ENCODE measurements around the gene MAN2B1.
"Not testable (repeated sequence)": the region's sequence is repeated elsewhere in the genome, so short reads cannot be mapped to it uniquely, and the experiment has no call there.

MAN2B1 gene

DNA sequence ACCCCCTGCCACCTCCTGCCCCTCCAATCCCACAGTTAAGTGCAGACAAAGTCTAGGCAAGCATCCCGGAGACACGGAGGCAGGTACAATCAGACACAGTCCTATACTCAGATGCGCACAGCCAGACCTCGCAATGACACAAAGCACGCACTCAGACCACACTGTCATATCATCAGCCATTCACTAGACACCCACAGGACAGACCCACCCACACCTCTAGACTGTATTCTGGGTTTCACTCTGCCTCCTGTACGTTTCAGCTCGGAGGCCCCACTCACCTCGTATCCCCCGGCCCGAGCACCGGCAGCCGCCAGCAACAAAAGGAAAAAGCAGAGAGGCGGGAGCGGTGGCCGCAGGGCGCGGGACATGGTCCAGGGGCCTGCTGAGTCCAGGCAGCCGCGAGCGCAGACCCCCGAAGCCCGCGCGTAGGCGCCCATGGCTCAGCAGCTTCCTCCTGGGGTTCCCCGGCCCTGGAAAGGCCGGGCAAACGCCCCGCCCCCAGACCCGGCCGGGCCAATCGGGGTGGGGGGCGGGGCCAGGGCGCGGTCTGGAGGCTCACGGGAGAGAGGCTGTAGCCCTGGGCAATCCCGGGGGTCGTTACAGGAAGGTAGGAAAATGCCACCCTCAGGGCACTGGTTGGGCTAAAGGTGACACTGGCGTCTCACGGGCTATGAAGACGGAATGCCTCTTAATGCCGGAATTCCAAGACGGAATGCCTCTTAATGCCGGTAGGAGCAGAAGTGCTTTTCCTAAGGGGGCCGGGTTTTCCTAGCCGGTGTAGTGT, at the start of gene MAN2B1, which contains the start of gene WDR83:
Gene MAN2B1 (minus strand): TSS at position 478 of the 784 bp plus-strand sequence. CDS start 41 bp downstream, at position 437.
Gene WDR83 (plus strand): TSS at position 543 of the 784 bp plus-strand sequence. CDS start 2,984 bp downstream, outside the sequence.
- Mint-ChIP-seq H3K4me1 (peaks cover 55% of the 10 kb centered on the region), H3K36me3 (peaks cover 35% of the 10 kb centered on the region), H3K27me3 (no peaks in the 10 kb centered on the region), H3K9me3 (no peaks in the 10 kb centered on the region), H3K4me3 (peak within 1 kb of the TSS; percentile 90), H3K27ac (peak within 1 kb of the TSS; percentile 97)
- ATAC-seq, result peak; percentile 83

DNA sequence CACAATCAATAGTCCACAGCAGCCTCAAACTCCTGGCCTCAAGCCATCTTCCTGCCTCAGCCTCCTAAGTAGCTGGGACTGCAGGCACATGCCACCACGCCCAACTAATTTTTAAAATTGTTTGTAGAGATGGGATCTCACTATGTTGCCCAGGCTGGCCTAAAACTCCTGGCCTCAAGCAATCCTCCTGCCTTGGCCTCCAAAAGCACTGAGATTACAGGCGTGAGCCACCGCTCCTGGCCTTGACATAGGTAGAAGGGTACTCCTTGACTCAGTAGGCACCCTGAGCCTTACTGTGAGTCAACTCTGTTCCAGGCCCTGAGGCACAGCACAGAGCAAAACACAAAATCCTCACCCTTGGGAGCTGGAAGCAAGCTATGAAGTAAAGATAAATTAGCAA, 49.4 kb upstream of the MAN2B1 start:
- Mint-ChIP-seq H3K36me3 (peaks cover 45% of the 10 kb centered on the region), H3K9me3 (no peaks in the 10 kb centered on the region), H3K27ac (no peak overlapping the region), H3K27me3 (no peaks in the 10 kb centered on the region), H3K4me1 (peaks cover 26% of the 10 kb centered on the region), H3K4me3 (no peak overlapping the region)
- no peak for ATAC-seq

DNA sequence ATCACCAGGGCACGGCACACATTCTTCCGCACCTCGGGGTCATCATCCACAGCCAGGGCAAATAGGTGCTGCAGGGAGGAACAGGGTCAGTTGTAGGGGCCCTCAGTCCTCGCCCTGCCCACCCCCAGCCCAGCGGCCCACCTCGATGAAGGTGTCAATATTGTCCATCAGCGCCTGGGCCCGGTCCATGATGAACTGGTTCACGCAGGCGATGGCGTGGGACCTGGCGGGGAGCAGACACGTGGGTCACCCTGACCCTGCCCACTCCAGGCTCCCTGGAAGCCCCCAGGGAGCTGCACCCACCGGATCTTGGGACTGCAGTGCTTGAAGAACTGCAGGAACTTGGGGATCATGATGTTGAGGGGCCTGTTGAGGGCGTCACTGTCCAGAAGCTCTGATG, 48.6 kb upstream of the MAN2B1 start:
- no peak overlapping the region for H3K4me3 Mint-ChIP-seq
- no peaks in the 10 kb centered on the region for H3K27me3 Mint-ChIP-seq
- peaks cover 18% of the 10 kb centered on the region for H3K4me1 Mint-ChIP-seq
- H3K9me3 Mint-ChIP-seq, result no peaks in the 10 kb centered on the region
- peaks cover 48% of the 10 kb centered on the region for H3K36me3 Mint-ChIP-seq
- no peak overlapping the region for H3K27ac Mint-ChIP-seq
- ATAC-seq, result no peak

DNA sequence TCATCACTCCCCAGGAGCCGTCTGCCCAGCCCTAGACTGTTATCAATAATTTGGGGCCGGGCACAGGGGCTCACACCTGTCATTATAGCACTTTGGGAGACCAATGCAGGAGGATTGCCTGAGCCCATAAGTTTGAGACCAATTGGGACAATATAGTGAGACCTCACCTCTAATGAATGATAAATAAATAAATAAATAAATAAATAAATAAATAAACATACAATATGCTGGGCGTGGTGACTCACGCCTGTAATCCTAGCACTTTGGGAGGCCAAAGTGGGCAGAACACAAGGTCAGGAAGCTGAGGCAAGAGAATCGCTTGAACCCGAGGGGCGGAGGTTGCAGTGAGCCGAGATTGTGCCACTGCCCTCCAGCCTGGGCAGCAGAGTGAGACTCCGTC, 46.8 kb upstream of the MAN2B1 start:
- H3K9me3 Mint-ChIP-seq, H3K4me3 Mint-ChIP-seq, ATAC-seq, H3K27me3 Mint-ChIP-seq, H3K4me1 Mint-ChIP-seq, H3K27ac Mint-ChIP-seq: not testable (repeated sequence)
- H3K36me3 Mint-ChIP-seq, result peaks cover 42% of the 10 kb centered on the region

DNA sequence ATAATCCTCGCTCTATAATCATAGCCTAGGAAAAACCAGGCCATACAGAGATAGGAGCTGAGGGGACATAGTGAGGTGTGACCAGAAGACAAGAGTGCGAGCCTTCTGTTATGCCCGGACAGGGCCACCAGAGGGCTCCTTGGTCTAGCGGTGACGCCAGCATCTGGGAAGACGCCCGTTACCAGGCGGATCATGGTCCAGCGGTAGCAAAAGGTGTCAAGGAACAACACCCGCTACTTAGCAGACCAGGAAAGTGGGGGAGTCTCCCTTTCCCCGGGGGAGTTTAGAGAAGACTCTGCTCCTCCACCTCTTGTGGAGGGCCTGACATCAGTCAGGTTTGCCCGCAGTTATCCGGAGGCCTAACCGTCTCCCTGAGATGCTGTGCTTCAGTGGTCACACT, 45.5 kb upstream of the MAN2B1 start:
- not testable (repeated sequence) for H3K27ac Mint-ChIP-seq, H3K9me3 Mint-ChIP-seq, H3K27me3 Mint-ChIP-seq, H3K4me1 Mint-ChIP-seq, H3K4me3 Mint-ChIP-seq, ATAC-seq
- peaks cover 42% of the 10 kb centered on the region for H3K36me3 Mint-ChIP-seq

DNA sequence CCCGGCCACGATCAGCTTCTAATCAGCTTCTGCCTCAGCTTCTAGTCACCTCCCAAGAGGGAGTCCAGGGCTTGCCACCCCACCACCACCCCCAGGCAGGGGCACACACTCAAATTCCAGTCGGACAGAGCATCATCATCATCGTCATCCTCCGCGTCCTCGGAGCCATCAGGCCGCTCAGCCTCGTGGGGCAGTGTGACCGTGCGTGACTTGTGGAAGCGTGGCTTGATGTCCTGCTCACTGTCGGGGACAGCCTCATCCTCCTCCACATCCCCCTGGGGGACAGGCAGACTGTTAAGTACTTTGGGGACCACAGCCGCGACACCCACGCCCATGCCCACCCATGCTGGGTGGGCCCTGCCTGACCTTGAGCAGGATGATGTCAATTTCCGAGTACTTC, 44.6 kb upstream of the MAN2B1 start:
- no peaks in the 10 kb centered on the region for H3K9me3 Mint-ChIP-seq
- ATAC-seq, result no peak
- peaks cover 39% of the 10 kb centered on the region for H3K36me3 Mint-ChIP-seq
- H3K4me3 Mint-ChIP-seq, result no peak overlapping the region
- H3K27me3 Mint-ChIP-seq, result no peaks in the 10 kb centered on the region
- H3K27ac Mint-ChIP-seq, result no peak overlapping the region
- peaks cover 7% of the 10 kb centered on the region for H3K4me1 Mint-ChIP-seq

DNA sequence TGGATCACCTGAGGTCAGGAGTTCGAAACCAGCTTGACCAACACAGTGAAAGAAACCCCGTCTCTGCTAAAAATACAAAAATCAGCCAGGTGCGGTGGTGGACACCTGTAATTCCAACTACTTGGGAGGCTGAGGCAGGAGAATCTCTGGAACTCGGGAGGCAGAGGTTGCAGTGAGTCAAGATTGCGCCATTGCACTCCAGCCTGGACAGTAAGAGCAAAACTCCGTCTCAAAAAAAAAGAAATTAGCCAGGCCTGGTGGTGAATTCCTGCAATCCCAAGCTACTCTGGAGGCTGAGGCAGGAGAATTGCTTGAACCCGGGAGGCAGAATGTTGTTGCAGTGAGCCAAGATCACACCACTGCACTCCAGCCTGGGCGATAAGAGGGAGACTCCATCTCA, 42.1 kb upstream of the MAN2B1 start:
- Mint-ChIP-seq H3K27ac (no peak overlapping the region), H3K4me3 (no peak overlapping the region), H3K9me3 (no peaks in the 10 kb centered on the region), H3K4me1 (peaks cover 7% of the 10 kb centered on the region), H3K36me3 (peaks cover 50% of the 10 kb centered on the region), H3K27me3 (no peaks in the 10 kb centered on the region)
- ATAC-seq, result no peak

DNA sequence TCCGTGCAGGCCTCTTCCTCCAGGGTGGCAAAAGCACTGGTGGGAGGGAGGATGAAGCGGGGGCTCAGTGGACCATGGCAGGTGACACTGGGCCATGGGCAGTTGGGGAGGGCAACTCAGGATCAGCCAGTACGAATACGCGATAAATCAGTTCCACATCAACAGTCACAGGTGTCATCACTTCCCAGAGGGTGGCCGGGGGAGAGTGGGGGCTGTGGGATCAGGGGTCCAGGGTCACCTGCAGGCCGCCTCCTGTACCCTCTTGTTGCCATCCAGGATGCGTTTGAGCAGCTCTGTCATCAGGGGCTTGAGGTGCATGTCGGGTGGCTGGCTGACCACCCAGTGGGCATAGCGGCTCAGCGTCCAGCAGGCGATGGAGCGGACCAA, 39.8 kb upstream of the MAN2B1 start:
- no peaks in the 10 kb centered on the region for H3K27me3 Mint-ChIP-seq
- H3K36me3 Mint-ChIP-seq, result peaks cover 53% of the 10 kb centered on the region
- H3K9me3 Mint-ChIP-seq, result no peaks in the 10 kb centered on the region
- no peak for ATAC-seq
- no peaks in the 10 kb centered on the region for H3K4me1 Mint-ChIP-seq
- no peak overlapping the region for H3K27ac Mint-ChIP-seq
- no peak overlapping the region for H3K4me3 Mint-ChIP-seq

DNA sequence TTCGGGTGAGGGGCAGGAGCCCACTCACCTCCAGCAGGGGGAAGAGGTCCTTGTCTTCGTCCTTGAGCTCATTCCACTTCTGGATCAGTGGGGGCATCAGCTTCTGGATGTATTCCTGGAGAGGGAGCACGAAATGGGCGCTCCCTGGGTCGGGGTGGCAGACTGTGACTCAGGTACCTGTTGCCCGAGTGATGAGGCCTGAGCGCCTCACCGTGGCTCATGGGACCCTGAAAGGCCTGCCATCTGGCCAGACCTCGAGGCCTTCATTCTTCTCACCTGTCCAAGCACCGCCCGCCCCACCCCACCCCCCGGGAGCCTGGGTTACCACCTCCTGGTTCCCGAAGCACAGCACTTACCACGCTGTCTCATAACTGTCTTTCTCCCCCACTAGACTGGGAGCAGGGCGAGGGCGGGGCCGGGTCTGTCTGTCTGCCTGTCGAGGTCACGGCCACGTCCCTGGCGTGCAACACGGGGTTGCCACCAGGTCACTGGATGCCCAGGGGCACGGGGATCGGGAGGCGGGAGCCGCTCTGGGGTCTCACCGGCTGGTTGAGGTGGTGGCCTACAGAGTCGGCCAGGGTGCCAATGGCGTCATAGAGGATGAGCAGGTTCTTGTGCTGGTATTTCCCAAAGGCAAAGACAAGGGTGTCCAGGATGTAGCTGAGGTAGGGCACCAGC, 39.3 kb upstream of the MAN2B1 start:
- H3K27ac Mint-ChIP-seq, result no peak overlapping the region
- peaks cover 53% of the 10 kb centered on the region for H3K36me3 Mint-ChIP-seq
- no peaks in the 10 kb centered on the region for H3K27me3 Mint-ChIP-seq
- H3K9me3 Mint-ChIP-seq, result no peaks in the 10 kb centered on the region
- ATAC-seq, result no peak
- no peak overlapping the region for H3K4me3 Mint-ChIP-seq
- no peaks in the 10 kb centered on the region for H3K4me1 Mint-ChIP-seq

DNA sequence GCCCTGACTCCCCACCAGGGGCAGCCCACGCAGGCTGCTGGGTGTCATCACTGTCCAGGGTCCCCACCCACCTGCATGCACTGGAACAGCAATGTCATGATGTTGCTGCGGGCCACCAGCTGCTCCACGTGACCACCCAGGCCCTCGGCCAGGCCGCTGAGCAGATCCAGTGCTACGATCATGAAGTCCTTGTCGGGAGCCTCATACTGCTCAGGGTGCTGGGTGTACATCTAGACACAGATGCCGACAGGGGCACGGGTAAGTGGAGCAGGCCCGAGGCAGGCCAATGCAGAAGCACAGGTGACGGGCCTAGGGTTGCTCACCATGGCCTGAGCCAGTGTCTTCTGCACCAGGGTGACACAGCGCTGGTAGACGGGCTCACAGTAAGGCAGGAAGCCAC, 38.6 kb upstream of the MAN2B1 start:
- Mint-ChIP-seq H3K9me3 (no peaks in the 10 kb centered on the region), H3K27me3 (no peaks in the 10 kb centered on the region), H3K4me1 (no peaks in the 10 kb centered on the region), H3K4me3 (no peak overlapping the region), H3K36me3 (peaks cover 49% of the 10 kb centered on the region), H3K27ac (no peak overlapping the region)
- ATAC-seq, result no peak

DNA sequence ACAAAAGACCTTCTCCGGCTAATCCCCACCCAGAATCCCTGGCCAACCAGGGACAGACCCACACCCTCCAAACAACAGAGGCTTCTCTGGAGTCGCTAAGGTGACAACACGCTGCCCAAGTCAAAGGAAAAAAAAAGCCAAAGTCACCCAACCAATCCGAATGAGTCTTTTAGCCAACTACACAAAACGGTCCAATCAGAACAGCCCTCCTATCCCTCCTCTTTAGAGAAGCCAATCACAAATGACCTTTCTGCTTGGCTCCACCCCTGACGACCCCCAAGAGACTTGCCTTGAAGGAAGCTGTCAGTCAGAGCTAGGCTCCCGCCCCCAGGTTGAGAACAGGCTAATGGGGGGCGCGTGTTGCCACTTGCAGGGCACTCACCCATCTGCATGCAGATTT, 36.5 kb upstream of the MAN2B1 start:
- Mint-ChIP-seq H3K4me1 (no peaks in the 10 kb centered on the region), H3K27ac (no peak overlapping the region), H3K27me3 (no peaks in the 10 kb centered on the region), H3K36me3 (peaks cover 55% of the 10 kb centered on the region), H3K9me3 (no peaks in the 10 kb centered on the region), H3K4me3 (no peak overlapping the region)
- no peak for ATAC-seq

DNA sequence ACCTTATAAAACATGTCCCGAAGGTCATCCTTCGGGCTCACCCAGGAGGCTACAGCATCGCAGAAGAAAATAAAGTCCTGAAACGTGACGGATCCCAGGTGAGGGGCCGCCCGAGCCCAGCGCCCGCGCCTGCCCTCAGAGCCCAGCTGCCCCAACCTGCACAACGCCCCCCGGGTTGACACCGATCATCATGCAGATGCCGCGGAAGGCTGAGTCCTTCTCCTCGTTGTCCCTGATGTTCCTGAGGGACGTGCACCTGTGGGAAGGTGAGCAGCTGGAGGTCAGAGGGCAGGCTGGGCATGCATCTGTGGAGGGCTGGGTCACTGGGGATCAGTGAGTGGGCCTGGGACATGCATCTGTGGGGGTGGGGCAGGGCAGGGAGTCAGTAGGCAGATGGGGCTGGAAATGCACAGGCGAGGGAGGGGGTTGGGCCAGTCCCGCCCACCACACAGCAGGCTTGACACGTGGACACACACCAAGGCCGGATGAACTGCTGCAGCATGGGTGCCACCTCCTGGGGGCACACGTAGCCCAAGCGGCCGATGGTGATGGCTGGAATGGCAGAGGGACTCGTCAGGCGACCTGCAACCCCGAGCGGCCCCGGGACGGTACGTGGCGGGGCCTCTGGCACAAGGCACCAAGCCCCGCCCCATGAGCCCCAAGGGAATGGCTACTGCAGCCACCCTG, 35.2 kb upstream of the MAN2B1 start:
- H3K4me3 Mint-ChIP-seq, result no peak overlapping the region
- H3K4me1 Mint-ChIP-seq, result no peaks in the 10 kb centered on the region
- no peaks in the 10 kb centered on the region for H3K9me3 Mint-ChIP-seq
- peaks cover 57% of the 10 kb centered on the region for H3K36me3 Mint-ChIP-seq
- no peaks in the 10 kb centered on the region for H3K27me3 Mint-ChIP-seq
- no peak overlapping the region for H3K27ac Mint-ChIP-seq
- ATAC-seq, result no peak

DNA sequence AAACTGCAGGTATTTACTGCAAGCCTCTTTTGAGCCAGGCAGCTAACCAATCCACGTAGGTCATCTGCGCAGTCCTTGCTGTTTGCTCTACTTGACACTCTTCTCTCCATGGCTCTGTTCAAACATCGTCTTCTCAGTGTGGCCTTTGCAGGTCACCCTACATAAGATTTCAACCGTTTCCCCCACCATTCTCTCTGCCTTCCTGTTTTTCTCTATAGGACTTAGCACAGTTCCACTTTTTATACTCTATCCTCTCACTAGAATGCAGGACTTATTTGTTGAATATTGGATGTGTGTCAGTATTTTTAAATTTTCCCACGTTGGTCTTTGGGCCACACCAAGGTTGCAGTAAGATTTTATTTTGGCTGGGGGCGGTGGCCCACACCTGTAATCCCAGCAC, 31.6 kb upstream of the MAN2B1 start:
- Mint-ChIP-seq H3K9me3 (no peaks in the 10 kb centered on the region), H3K36me3 (peaks cover 32% of the 10 kb centered on the region), H3K27me3 (no peaks in the 10 kb centered on the region), H3K4me3 (peak overlapping the region; percentile 53), H3K4me1 (no peaks in the 10 kb centered on the region), H3K27ac (peak overlapping the region; percentile 38)
- ATAC-seq, result no peak

DNA sequence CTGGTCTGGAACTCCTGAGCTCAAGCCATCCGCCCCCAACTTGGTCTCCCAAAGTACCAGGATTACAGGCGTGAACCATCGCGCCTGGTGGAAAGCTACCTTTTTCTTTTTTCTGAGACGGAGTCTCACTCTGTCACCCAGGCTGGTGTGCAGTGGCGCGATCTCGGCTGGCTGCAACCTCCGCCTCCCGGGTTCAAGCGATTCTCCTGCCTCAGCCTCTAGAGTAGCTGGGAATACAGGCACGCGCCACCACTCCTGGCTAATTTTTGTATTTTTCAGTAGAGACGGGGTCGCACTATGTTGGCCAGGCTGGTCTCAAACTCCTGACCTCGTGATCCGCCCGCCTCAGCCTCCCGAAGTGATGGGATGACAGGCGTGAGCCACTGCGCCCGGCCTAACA, 30.9 kb upstream of the MAN2B1 start:
- H3K4me3 Mint-ChIP-seq, result peak overlapping the region; percentile 12
- peak overlapping the region; percentile 95 for H3K27ac Mint-ChIP-seq
- H3K4me1 Mint-ChIP-seq, H3K27me3 Mint-ChIP-seq, ATAC-seq, H3K9me3 Mint-ChIP-seq: not testable (repeated sequence)
- H3K36me3 Mint-ChIP-seq, result peaks cover 25% of the 10 kb centered on the region

DNA sequence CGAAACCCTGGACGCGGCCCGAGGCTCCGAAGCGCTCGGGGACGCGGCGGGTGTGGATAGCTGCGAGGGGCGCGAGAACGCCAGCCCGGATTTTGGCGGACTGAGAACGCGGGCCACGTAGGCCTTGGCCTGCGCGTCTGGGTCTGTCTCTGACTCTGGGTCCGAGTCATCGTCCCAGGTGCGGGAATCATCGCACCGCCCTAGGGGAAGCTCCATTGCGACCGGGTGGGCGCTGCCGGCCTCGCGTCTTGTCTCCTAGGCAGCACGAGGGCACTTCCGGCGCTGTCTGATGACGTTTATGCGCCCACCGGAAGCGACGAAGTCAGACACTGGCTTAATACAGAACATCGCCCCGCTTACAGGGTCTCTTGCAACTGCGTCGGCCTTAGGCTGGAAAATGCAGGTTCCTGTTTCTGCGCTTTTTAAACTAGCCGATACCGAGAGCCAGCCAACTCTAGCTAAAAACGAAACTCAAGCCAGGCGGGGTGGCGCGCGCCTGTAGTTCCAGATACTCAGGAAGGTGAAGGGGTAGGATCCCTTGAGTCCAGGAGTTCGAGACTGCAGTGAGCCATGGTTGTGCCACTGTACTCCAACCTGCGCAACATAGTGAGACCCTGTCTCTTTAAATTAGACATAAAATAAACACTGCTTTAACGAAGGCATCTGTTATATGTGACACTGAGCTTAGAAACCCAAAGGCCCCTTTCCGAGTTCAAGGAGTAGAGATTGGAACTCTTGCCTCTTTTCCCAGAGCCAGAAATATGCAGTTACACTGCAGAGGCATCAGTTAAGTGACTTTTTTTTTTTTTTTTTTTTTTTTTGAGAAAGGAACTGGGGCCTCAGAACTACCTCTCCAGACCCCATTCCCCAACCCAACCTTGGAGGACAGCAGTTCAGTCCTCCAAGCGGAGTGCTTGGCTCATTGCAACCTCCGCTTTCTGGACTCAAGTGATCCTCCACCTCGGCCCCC, 30.1 kb upstream of the MAN2B1 start, which contains the start of gene FBXW9:
Gene FBXW9 (minus strand): TSS at position 266 of the 970 bp plus-strand sequence. CDS start 50 bp downstream, at position 216.
- ATAC-seq, result peak; percentile 95
- Mint-ChIP-seq H3K4me1 (no peaks in the 10 kb centered on the region), H3K4me3 (peak within 1 kb of the TSS; percentile 89), H3K27ac (peak within 1 kb of the TSS; percentile 95), H3K27me3 (no peaks in the 10 kb centered on the region), H3K9me3 (no peaks in the 10 kb centered on the region), H3K36me3 (peaks cover 20% of the 10 kb centered on the region)
